HG03045 (cell line): ENCODE results near the gene C16orf87.

Source experiments
- ATAC-seq: cut with Tn5 transposase; IDR thresholded peaks from one replicate; pipeline ENCODE4 v1.9.1; 2021; ENCODE audit warnings: mild to moderate bottlenecking, moderate library complexity; ENCODE audit not compliant: unreplicated experiment

The C16orf87 gene

DNA sequence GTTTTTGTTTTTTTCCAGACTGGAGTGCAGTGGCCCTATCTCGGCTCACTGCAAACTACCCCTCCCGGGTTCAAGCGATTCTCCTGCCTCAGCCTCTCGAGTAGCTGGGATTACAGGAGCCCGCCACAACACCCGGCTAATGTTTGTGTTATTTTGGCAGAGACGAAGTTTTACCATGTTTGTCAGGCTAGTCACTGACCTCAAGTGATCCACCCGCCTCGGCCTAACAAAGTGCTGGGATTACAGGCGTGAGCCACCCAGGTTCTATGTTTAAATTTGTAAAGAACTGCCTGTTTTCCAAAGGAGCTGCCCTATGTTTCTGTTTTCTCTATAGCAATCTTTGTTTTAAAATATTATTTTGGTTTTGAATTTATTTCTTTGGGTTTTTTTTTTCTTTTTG lies 13.8 kb upstream of the C16orf87 start:
- ATAC-seq: no peak

GRCh38 chr16:46843898-46844642 lies 13.1 kb upstream of the C16orf87 start:
- no peak for ATAC-seq

DNA sequence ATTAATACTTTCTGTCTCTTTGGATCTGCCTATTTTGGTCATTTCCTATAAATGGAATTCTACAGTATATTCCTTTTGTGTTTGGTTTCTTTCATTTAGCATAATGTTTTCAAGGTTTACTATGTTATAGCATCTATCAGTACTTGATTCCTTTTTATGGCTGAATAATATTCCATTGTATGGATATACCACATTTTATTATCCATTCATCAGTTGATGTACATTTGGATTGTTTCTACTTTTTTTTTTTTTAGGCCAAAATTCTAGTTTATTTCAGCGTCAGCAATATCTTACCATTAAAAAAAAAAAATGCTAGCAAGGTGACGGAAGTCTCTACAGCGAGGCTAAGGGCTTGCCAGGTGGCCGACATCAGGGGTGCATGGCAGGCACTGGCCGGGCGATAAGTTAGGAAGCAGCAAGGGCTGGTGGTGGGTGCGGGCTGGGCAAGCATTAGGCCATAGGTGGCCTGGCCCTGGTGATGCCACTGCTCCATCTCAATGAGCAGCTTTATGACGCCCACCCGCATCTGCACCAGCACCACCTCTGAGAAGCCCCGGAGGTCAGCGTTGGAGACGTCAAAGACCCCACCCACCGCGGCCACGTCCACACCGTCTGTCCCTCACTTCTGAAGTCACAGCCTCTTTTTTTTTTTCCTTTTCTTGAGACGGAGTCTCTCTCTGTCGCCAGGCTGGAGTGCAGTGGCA lies 11.4 kb upstream of the C16orf87 start:
- no peak for ATAC-seq

DNA sequence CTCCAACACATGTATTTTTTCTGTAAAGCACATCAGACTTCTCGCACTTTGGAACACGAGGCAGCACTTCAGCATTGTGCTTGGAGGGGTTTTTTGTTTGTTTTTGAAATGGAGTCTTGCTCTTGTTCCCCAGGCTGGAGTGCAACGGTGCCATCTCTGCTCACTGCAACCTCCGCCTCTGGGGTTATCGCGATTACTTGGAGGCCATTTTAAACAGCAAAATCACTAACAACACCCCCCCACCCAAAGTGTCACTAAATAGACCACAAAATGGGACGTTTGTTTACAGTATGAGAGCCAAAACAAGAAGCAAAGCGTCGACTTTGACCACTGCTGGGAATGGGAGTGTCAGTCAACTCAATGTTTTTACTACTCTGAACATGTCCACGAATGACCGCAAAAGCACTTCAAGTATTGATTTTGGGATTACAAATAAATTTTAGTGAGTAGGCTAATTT lies 9.0 kb upstream of the C16orf87 start:
- no peak for ATAC-seq

DNA sequence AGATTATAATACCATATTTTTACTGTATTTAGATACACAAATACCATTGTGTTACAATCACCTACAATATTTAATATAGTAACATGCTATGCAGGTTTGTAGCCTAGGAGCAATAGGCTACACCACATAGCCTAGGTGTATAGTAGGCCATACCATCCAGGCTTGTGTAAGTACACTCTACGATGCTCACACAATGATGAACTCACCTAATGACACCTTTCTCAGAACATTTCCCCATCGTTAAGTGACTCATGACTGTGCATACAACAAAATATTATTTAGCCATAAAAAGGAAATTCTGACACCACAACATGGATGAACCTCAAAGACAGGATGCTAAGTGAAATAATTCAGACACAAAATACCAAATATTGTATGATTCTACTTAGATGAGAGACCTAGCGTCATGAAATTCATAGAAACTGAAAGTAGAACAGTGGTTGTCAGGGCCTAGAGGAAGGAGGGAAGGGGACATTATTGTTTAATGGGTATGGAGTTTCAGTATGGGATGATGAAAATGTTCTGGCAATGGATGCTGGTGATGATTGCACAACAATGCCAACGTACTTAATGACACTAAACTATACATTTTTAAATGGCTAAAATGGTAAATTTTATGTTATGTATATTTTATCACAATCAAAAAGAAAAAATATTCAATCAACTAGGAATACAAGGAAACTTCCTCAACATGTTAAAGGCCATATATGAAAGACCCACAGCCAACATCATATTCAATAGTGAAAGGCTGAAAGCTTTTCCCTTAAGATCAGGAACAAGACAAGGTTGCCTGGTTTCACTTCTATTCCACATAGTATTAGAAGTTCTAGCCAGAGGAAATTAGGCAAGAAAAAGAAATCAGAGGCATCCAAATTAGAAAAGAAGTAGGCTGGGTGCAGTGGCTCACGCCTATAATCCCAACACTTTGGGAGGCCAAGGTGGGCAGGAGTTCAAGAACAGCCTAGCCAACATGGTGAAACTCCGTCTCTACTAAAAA lies 5.9 kb upstream of the C16orf87 start:
- no peak for ATAC-seq

DNA sequence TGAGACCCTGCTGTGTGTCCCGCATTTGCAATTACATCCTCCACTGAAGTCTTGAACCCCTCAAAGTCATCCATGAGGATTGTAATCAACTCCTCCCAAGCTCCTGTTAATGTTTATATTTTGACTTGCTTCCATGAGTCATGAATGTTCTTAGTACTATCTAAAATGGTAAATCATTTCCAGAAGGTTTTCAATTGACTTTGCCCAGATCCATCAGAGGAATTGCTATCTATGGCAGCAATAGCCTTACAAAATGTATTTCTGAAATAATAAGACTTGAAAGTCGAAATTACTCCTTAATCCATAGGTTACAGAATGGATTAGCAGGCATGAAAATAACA lies 2.5 kb upstream of the C16orf87 start:
- no peak for ATAC-seq

DNA sequence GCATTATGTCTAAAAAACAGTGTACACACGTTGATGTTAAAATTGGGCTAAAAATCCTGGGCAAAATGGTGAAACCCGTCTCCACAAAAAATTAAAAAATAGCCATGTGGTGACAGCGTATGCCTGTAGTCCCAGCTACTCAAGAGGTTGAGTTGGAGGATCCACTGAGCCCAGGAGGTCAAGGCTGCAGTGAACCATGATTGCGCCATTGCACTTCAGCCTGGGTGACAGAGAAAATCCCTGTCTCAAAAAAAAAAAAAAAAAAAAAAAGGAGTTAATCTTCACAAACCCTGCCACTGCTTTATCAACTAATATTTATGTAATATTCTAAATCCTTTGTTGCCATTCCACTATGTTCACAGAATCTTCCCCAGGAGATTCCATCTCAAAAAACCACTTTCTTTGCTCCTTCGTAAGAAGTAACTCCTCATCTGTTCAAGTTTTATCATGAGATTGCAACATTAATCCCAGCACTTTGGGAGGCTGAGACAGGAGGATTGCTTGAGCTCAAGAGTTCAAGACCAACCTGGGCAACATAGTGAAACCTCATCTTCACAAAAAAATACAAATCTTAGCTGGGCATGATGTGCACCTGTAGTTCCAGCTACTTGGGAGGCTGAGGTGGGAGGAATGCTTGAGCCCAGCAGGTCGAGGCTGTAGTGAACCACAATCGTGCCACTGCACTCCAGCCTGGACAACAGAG lies 1.9 kb upstream of the C16orf87 start:
- ATAC-seq: no peak

DNA sequence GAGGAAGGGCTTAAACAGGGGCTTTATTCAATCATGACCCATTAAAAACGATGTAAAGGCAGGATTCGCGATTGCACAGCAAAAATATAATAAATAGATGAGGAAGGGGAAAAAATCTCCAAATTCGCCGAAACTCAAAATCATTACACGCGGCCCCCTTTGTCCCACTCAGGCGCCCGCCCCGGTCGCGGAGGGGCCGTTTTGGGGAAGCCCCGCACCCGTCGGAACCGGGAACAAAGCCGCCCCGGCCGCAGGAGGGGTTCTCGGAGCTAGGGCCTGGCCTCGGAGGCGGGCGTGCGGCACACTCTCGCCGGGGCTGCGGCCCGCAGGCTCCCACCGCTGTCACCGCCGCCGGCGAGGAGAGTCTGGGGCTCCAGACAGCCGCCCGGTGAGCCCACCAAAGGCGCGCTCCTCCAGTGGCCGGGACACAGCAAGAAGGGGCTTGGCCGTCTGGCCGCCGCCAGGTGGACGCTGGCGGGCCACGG lies 521 bp downstream of the C16orf87 start:
- ATAC-seq: peak; percentile 22

GRCh38 chr16:46828943-46829342 lies 2.0 kb downstream of the C16orf87 start:
- no peak for ATAC-seq

DNA sequence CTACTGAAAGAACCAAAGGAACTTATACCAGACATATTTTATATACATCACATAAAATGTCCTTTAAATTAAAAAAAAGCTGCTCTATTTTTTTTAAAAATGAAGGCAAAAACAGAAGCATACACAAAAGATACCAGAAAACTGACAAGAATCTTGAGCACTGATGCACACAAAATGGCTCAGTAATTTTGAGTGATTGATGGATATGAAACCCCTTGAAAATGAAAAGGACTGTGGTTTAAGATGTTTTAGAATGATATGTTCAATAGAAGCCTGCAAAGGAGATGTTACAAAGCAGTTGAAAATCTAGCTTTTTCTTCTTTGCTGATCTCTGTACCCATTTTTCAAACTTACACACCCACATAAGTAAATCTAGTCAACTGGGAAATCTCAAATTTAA lies 2.7 kb downstream of the C16orf87 start:
- no peak for ATAC-seq

GRCh38 chr16:46826631-46827030 lies 4.3 kb downstream of the C16orf87 start:
- ATAC-seq: no peak

DNA sequence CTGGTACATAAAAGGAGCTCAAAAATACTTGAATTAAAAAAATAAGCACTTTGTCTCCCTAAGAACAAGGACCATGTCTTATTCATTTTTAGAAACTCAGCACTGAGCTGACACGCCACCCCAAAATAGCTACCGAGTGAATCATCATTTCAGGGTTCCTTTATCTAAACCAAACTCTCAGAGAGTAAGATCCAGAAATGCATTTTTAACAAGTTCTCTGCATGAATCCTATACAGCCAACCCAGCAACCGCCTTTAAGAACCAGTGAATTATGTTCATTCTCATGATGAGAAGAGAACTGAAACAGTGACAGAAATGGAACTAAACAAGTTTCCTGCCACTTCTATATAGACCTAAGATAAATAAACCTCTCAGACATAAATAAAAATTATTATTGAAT lies 8.7 kb downstream of the C16orf87 start:
- ATAC-seq: peak; percentile 78

- ATAC-seq: no peak
Observed at GRCh38 chr16:46817961-46818360, 13.0 kb downstream of the C16orf87 start.

GRCh38 chr16:46814790-46815189 lies 16.2 kb downstream of the C16orf87 start:
- ATAC-seq: no peak

DNA sequence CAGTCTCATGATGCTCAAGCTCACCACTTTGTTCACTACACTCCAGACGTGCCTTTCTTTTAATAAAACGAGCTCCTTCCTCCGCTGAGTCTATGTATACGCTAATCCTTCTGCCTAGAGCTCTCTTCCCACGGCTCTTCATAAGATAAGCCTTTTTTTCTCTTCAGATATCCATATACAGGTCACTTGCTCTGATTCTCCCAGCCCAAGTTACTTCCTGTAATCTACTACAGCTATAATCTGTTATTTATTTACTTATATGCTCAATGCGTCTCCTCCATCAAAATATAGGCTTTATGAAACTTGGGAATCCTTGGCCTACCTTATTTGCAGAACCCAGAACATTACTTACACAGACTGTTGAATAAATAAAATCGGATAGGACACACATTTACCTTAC lies 17.4 kb downstream of the C16orf87 start:
- no peak for ATAC-seq

GRCh38 chr16:46812781-46813540 lies 18.0 kb downstream of the C16orf87 start:
- no peak for ATAC-seq

DNA sequence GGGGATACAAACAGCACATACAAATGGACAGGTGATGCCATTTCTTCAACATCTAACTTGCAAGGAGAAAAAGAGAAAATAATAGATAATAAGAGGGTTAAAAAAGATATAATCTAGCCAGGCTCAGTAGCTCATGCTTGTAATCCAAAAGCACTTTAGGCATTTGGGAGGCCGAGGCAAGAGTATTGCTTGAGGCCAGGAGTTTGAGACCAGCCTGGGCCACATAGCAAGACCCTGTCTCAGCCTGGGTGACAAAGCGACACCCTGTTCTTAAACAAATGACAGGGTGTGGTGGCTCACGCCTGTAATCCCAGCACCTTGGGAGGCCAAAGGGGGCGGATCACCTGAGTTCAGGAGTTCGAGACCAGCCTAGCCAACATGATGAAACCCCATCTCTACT lies 19.3 kb downstream of the C16orf87 start:
- ATAC-seq: no peak

- ATAC-seq: peak; percentile 73
Observed at GRCh38 chr16:46808997-46809396, 22.0 kb downstream of the C16orf87 start.

- no peak for ATAC-seq
Observed at GRCh38 chr16:46807336-46807735, 23.6 kb downstream of the C16orf87 start.

DNA sequence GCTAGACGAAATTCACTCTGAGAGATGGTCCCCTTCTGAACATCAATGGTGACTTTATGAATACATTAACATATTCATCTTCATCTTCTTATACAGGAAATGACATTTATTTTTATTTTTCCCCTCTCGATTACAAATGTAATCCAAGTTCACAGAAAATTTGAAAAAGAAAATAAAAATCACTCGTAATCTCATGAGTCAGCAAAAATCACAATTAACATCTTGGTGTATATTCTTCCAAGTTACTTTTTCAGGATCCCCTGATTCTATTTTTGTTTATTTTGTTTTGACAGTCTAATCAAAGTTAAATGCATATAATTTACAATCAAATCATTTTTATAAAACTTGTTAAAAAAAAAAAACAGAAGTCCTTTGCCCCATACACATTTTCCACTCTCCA lies 27.6 kb downstream of the C16orf87 start:
- no peak for ATAC-seq
